ENCODE data around the gene C9orf50.
"Not testable (repeated sequence)": the region's sequence is repeated elsewhere in the genome, so short reads cannot be mapped to it uniquely, and the experiment has no call there.

The C9orf50 gene

GRCh38 chr9:129640086-129640870 lies 19.4 kb upstream of the C9orf50 start:
- ATAC-seq: no peak
- Mint-ChIP-seq H3K4me1 (peaks cover 43% of the 10 kb centered on the region), H3K4me3 (peak overlapping the region; percentile 89 to 91), H3K9me3 (no peaks in the 10 kb centered on the region), H3K27me3 (no peaks in the 10 kb centered on the region), H3K27ac (peak overlapping the region; percentile 34 to 87)
- DNase-seq: no peak

GRCh38 chr9:129639756-129640085 lies 18.8 kb upstream of the C9orf50 start:
- ATAC-seq (no peak), DNase-seq (no peak)
- peaks cover 43% of the 10 kb centered on the region for H3K4me1 Mint-ChIP-seq
- peak overlapping the region in 1 of 2 donors; percentile 34 for H3K27ac Mint-ChIP-seq
- H3K9me3 Mint-ChIP-seq: no peaks in the 10 kb centered on the region
- no peaks in the 10 kb centered on the region for H3K27me3 Mint-ChIP-seq
- H3K4me3 Mint-ChIP-seq: peak overlapping the region; percentile 89 to 91

- ATAC-seq (no peak), DNase-seq (no peak)
- no peak overlapping the region for H3K27ac Mint-ChIP-seq
- peaks cover 43% of the 10 kb centered on the region for H3K4me1 Mint-ChIP-seq
- no peaks in the 10 kb centered on the region for H3K9me3 Mint-ChIP-seq
- H3K27me3 Mint-ChIP-seq: no peaks in the 10 kb centered on the region
- H3K4me3 Mint-ChIP-seq: peak overlapping the region in 1 of 2 donors; percentile 24
These were observed 18.2 kb upstream of the C9orf50 start for GRCh38 chr9:129639034-129639630.

- no peak for DNase-seq
- no peak overlapping the region for H3K4me3 Mint-ChIP-seq
- H3K4me1 Mint-ChIP-seq: peaks cover 43% of the 10 kb centered on the region
- no peaks in the 10 kb centered on the region for H3K27me3 Mint-ChIP-seq
- peak overlapping the region in 1 of 2 donors; percentile 92 for H3K27ac Mint-ChIP-seq
- no peaks in the 10 kb centered on the region for H3K9me3 Mint-ChIP-seq
- ATAC-seq: no peak
These were observed 17.0 kb upstream of the C9orf50 start for GRCh38 chr9:129637673-129638439.

GRCh38 chr9:129637102-129637501 lies 16.2 kb upstream of the C9orf50 start:
- Mint-ChIP-seq H3K4me1 (peaks cover 37% of the 10 kb centered on the region), H3K27ac (no peak overlapping the region)

GRCh38 chr9:129636343-129636742 lies 15.4 kb upstream of the C9orf50 start:
- H3K9me3 Mint-ChIP-seq, H3K27me3 Mint-ChIP-seq, ATAC-seq, H3K27ac Mint-ChIP-seq, DNase-seq, H3K4me3 Mint-ChIP-seq: not testable (repeated sequence)
- H3K4me1 Mint-ChIP-seq: peaks cover 41% of the 10 kb centered on the region

More at GRCh38 chr9:129637102-129637501, 16.2 kb upstream of the C9orf50 start:
- H3K9me3 Mint-ChIP-seq: no peaks in the 10 kb centered on the region
- H3K4me3 Mint-ChIP-seq: no peak overlapping the region
- ATAC-seq (no peak), DNase-seq (no peak)
- H3K27me3 Mint-ChIP-seq: no peaks in the 10 kb centered on the region

GRCh38 chr9:129635099-129636065 lies 14.5 kb upstream of the C9orf50 start:
- H3K27ac Mint-ChIP-seq: peak overlapping the region; percentile 65 to 67
- no peaks in the 10 kb centered on the region for H3K27me3 Mint-ChIP-seq
- no peaks in the 10 kb centered on the region for H3K9me3 Mint-ChIP-seq

GRCh38 chr9:129633848-129634247 lies 12.9 kb upstream of the C9orf50 start:
- Mint-ChIP-seq H3K4me1 (peaks cover 43% of the 10 kb centered on the region), H3K9me3 (no peaks in the 10 kb centered on the region), H3K27ac (peak overlapping the region in 1 of 2 donors; percentile 48), H3K27me3 (no peaks in the 10 kb centered on the region), H3K4me3 (no peak overlapping the region)
- DNase-seq (no peak), ATAC-seq (no peak)

More at GRCh38 chr9:129635099-129636065, 14.5 kb upstream of the C9orf50 start:
- Mint-ChIP-seq H3K4me1 (peaks cover 41% of the 10 kb centered on the region), H3K4me3 (no peak overlapping the region)
- no peak for DNase-seq
- no peak for ATAC-seq

- H3K9me3 Mint-ChIP-seq: no peaks in the 10 kb centered on the region
- no peaks in the 10 kb centered on the region for H3K27me3 Mint-ChIP-seq
- DNase-seq (no peak), ATAC-seq (no peak)
- H3K27ac Mint-ChIP-seq: no peak overlapping the region
- H3K4me1 Mint-ChIP-seq: peaks cover 47% of the 10 kb centered on the region
- H3K4me3 Mint-ChIP-seq: no peak overlapping the region
These were observed 12.3 kb upstream of the C9orf50 start for GRCh38 chr9:129633207-129633606.

- Mint-ChIP-seq H3K27me3 (no peaks in the 10 kb centered on the region), H3K4me3 (no peak overlapping the region), H3K9me3 (no peaks in the 10 kb centered on the region), H3K27ac (peak overlapping the region in 1 of 2 donors; percentile 40), H3K4me1 (peaks cover 47% of the 10 kb centered on the region)
- ATAC-seq (no peak), DNase-seq (no peak)
These were observed 11.6 kb upstream of the C9orf50 start for GRCh38 chr9:129632460-129632859.

GRCh38 chr9:129631674-129632129 lies 10.8 kb upstream of the C9orf50 start:
- Mint-ChIP-seq H3K4me3 (peak overlapping the region in 1 of 2 donors; percentile 7), H3K4me1 (peaks cover 52% of the 10 kb centered on the region), H3K27ac (peak overlapping the region in 1 of 2 donors; percentile 91)

GRCh38 chr9:129630967-129631673 lies 10.2 kb upstream of the C9orf50 start:
- DNase-seq (no peak), ATAC-seq (no peak)
- Mint-ChIP-seq H3K9me3 (no peaks in the 10 kb centered on the region), H3K4me1 (peaks cover 54% of the 10 kb centered on the region), H3K4me3 (peak overlapping the region in 1 of 2 donors; percentile 40), H3K27me3 (no peaks in the 10 kb centered on the region), H3K27ac (peak overlapping the region; percentile 57 to 88)

More at GRCh38 chr9:129631674-129632129, 10.8 kb upstream of the C9orf50 start:
- Mint-ChIP-seq H3K9me3 (no peaks in the 10 kb centered on the region), H3K27me3 (no peaks in the 10 kb centered on the region)
- DNase-seq (no peak), ATAC-seq (no peak)

- ATAC-seq: no peak
- Mint-ChIP-seq H3K9me3 (no peaks in the 10 kb centered on the region), H3K27ac (peak overlapping the region in 1 of 2 donors; percentile 46), H3K27me3 (no peaks in the 10 kb centered on the region), H3K4me1 (peaks cover 66% of the 10 kb centered on the region), H3K4me3 (peak overlapping the region in 1 of 2 donors; percentile 18)
- no peak for DNase-seq
These were observed 8.4 kb upstream of the C9orf50 start for GRCh38 chr9:129629251-129629820.

GRCh38 chr9:129628709-129629108 lies 7.8 kb upstream of the C9orf50 start:
- peak overlapping the region in 1 of 2 donors; percentile 18 for H3K4me3 Mint-ChIP-seq
- peaks cover 72% of the 10 kb centered on the region for H3K4me1 Mint-ChIP-seq
- peak overlapping the region in 1 of 2 donors; percentile 5 for H3K27ac Mint-ChIP-seq

More at GRCh38 chr9:129628709-129629108, 7.8 kb upstream of the C9orf50 start:
- no peak for DNase-seq
- ATAC-seq: no peak
- Mint-ChIP-seq H3K9me3 (no peaks in the 10 kb centered on the region), H3K27me3 (no peaks in the 10 kb centered on the region)
